Stimulated activated CD4-positive, alpha-beta T cell treated with anti-CD3 and anti-CD28 coated beads, Interleukin-1b, Interleukin-23, amount 100 ng/mL, for 4 hours (primary cell): ENCODE measurements around the gene CIAO3.
"Not testable (repeated sequence)": the region's sequence is repeated elsewhere in the genome, so short reads cannot be mapped to it uniquely, and the experiment has no call there.

ENCODE experiments used
- DNase-seq, 2 donors: peaks; one replicate each; pipeline ENCODE4 v3.0.0-alpha.2; 2020; ENCODE audit warnings: low read depth in 2 of 2

Gene CIAO3

DNA sequence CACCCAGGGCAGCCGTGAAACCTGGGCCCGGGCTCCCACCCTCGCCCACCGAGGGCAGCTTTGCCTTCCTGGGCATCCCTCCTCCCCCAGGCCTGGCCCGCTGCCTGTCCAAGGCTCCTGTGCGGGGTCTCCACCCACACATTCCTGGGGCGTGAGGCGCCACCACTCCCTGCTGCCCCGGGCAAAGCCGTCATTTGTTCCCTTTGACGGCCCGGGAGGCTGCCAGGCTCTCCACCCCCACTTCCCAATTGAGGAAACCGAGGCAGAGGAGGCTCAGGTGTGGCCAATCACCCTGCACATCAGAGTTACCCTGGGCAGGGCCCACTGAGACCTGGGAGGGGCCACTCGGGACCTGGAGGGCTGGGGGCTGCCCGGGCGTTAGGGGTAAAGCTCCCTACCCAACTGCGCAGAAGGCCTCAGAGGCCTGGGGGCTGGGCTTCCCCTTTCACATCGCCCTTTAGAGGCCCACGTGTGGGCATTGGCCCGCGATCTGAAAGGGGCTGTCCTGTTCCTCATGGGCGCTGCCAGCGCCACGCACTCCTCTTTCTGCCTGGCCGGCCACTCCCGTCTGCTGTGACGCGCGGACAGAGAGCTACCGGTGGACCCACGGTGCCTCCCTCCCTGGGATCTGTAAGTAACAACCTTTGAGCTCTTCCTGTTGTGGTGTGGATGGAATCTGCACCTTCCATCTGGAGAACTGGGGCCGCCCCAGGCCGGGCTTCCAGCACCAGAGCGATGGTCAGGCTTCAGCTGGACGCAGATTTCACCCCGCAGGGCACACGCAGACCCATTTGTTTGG, 19.9 kb upstream of the CIAO3 start, which contains the start of gene MSLN:
Gene MSLN, plus strand, starts transcription at position 190 of the 799 bp plus-strand sequence. CDS start 1,947 bp downstream, outside the sequence.
- no peak for DNase-seq

DNA sequence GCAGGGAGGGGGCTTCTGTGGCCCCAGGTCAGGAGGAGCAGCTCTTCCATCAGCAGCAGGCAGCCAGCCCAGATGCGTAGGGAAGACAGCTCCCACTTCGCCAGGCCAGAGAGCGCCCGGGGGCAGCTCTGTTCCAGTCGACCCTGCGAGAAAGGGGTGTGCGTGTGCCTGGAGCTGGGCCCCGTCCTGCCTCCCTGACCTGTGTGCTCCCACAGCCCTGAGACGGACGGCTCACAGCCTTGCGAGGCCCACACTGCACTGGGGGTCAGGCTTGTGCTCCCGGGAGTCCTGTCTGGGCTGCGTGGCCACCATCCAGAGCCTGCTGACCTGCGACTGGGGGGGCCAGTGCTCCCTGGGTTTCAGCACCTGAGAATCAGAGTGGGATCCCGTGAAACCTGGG, 19.3 kb upstream of the CIAO3 start:
- no peak for DNase-seq

DNA sequence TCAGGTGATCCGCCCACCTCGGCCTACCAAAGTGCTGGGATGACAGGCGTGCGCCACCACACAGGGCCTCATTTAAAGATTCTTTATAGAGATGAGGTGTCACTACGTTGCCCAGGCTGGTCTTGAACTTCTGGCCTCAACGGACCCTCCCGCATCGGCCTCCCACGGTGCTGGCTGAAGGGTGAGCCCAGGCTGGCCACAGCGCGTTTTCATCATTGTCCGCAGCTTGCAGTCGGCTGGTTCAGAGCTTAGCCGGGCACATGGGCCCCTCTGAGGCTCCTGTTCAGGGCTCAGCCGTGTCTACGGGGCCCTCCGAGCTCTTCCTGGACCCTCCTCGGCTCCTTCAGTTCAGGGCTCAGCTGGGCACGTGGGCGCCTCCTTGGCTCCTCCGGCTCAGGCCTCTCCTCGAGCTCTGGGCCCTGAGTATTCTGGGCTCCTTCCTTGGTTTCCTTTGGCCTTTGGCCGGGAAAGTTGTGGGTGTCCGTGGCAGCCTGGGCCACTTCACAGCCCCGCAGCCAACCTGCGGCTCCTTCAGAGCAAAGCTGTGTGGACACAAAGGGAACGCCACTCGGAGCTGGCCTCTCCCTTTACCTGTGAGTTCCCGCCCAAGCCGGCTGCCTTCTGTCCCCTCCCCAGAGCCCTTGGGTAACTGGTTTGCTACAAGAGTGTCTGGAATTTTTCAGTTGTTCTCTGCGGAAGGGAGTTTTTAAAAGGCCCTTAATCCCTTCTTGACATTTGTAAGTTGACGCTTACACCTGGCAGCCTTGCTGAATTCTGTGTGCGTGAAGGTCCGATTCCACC, 18.5 kb upstream of the CIAO3 start:
- DNase-seq, result no peak

DNA sequence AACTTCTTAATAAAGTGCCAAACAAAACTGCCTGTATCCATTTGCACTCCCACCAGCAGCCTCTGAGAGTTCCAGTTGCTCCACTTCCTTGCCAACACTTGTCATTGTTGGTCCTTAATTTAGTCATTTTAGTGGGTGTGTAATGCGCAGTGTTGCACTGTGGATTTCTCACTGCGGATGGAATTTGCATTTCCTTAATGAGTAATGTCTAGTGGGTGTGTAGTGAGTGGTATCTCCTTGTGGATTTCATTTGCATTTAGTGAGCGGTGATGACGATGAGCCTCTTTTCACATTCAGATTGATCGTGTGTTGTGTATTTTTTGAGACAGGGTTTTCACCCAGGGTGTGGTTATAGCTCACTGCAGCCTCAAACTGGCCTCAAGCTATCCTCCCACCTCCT, 15.6 kb upstream of the CIAO3 start:
- DNase-seq, result no peak

DNA sequence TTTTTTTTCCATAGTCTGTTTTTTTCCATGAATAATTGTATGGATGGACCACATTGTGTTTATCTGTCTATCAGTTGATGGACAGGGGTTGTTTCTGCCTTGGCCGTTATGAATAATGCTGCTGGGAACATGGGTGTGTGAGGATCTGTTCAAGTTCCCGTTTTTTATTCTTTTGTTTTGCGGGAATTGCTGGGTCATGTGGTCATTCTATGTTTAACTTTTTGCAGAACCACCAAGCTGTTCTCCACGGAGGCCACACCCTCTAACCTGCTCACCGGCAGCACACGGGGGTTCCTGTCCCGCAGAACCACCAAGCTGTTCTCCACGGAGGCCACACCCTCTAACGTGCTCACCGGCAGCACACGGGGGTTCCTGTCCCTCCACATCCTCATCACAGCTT, 13.9 kb upstream of the CIAO3 start:
- DNase-seq, result no peak

DNA sequence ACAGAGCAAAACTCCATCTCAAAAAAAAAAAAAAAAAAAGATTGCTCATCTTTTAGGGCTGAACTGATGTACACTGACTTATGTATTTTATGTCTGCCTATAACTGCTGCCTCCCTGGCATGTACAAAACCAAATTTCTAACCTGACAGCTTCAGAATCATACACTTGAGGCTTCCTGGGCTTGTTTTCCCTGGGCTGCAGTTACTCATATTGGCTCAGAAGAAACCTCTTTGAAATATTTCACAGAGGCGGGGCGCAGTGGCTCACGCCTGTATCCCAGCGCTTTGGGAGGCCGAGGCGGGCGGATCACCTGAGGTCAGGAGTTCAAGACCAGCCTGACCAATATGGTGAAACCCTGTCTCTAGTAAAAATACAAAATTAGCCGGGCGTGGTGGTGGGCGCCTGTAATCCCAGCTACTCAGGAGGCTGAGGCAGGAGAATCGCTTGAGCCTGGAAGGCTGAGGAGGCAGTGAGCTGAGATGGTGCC, 13.4 kb upstream of the CIAO3 start:
- DNase-seq, result not testable (repeated sequence)

DNA sequence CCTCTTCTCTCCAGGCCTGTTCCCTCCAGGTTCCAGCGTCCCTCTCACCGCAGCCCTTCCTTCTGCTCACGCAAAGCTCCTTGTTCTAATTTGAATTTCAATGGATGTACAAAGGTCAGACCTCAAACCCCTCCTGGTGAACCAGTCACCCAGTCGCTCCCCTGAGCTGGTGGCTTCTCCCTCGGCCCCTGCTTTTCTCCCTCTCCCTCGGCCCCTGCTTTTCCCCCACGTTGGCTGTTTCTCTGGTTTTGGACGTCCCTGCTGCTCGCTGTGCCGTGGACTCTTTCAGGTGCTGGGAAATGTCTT, 11.2 kb upstream of the CIAO3 start:
- DNase-seq, result no peak

DNA sequence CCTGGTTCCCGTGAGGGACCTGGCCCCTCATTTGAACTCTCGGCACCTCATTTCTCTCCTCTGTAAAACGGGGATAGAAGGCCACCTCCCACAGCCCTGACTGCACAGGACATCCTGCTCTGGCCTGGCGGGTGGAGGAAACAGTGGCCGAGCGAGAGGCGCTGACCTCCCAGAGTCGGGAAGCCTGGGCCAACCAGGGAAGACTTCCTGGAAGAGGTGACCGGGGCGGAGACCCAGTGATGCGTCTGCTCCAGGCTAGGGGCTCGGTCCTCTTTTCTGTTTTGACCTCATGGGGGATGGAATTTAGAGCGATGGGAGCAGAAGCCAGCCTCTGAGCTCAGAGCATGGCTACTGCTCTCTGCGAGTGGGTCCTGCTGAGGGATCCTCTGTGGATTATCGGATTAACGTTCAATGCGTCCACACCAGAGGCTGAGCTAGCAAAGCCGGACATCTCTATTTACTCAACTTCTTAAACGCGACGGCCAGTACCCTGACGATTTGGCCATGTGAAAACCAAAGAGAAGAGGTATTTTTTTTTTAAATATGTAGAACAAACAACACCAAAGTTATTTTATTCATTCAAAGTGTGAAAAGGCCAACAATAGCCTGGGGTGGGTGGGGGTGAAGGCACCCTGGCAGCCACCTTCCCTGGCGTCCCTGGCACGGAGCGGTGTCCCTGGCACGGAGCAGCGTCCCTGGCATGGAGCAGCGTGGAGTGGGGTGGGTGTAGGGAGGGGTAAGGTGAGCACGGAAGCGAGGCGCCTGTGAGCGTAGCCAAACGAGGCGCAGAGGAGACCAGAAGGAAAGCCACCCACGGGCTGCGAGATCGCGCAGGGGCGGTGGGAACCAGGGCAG, 10.6 kb upstream of the CIAO3 start:
- DNase-seq, result no peak

DNA sequence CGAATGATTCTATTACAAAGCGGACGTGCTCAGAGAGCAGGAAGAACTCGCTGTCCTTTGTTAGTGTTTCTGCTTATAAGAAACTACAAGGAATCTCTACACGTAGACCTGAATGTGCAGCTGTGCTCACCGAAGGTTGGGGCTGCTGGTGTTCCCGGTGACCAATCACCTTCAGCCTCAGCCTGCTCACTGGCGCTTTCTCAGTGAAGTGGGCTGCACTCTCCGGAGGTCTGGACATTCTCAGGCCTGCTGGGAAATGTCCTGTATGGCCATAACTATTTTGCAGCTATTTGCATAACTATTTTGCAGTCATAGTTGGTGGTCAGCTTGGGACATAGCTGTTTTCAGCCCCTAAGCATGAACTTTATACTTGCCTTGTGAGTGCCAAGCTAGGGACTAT, 9.7 kb upstream of the CIAO3 start:
- DNase-seq, result no peak

DNA sequence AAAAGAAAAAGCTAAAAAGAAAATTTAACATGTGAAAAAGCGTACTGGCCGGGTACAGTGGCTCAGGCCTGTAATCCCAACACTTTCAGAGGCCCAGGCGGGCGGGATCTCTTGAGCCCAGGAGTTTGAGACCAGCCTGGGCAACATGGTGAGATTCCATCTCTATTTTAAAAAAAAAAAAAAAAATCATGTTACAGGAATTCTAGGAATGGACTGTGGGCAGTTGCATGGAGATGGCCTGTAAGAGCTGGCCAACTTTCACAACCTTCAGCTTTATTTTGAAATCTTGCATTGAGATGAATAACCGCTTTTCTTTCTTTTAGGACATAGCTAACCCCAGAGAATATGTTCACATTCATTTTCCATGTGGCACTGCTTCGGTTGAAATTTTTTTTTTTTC, 8.2 kb upstream of the CIAO3 start:
- DNase-seq, result no peak

DNA sequence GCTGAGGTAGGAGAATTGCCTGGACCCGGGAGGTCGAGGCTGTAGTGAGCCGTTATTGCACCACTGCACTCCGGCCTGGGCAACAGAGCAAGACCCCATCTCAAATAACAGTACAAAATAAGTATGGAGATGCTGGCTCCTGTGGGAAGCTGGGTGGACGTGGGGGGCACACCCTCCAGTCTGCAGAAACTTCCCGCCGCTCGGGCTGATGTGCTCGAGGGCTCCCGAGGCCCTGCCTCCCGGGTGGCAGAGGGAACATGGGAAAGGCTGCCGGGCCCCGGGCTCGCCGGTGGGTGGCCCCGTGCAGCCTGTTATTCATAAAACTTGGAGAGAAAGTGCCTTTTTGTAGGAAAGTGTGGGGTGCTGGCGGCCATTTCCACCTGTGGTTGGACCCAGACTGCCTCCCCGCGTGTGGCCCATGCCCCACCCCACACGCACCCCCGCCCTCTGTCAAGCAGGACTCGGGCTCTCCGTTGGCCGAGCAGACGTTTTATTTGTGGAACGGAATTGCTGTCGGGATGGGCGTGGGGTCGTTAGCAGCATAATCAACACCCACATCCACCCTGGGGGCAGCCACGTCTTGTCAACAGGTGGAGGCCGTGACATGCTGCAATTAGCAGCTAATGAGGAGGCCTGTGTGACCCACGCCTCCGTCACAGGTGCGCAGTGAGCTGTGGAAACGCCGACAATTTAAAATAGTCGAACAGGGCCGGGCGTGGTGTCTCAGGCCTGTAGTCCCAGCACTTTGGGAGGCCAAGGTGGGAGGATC, 7.4 kb upstream of the CIAO3 start:
- DNase-seq, result no peak

DNA sequence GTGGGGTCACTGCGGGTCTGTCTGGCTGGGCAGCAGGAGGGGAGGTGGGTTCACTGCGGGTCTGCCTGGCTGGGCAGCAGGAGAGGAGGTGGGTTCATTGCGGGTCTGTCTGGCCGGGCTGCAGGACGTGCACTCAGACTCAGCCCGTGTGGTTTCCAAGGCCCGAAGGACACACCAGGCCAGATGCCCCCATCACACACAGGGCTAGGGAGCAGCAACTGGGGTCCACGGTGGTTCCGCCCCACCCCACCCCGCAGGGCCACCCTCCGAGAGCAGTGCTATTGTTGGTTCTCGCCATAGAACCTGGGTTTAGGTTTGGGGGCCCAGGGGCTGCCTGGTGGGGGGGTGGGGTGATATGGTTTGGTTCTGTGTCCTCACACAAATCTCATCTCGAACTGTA, 5.8 kb upstream of the CIAO3 start:
- no peak for DNase-seq

DNA sequence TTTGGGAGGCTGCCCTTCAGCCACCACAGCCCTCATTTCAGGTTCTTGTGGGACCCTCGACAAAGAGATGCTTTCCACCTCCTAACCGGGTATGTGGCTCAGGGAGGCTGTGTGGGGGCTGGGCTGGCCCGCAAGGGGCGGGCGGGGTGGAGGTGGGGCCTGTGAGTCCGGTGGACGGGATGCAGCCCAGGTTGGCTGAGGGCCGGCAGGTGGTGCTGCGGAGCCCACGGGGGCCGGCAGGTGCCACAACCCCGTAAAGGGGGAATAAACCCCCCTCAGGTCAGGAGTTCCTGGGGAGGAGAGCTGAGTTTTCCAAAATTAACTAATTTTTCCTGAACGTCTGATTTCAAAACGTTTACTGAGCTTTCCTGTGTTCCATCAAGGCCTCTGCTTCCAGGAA, 4.9 kb upstream of the CIAO3 start:
- no peak for DNase-seq

DNA sequence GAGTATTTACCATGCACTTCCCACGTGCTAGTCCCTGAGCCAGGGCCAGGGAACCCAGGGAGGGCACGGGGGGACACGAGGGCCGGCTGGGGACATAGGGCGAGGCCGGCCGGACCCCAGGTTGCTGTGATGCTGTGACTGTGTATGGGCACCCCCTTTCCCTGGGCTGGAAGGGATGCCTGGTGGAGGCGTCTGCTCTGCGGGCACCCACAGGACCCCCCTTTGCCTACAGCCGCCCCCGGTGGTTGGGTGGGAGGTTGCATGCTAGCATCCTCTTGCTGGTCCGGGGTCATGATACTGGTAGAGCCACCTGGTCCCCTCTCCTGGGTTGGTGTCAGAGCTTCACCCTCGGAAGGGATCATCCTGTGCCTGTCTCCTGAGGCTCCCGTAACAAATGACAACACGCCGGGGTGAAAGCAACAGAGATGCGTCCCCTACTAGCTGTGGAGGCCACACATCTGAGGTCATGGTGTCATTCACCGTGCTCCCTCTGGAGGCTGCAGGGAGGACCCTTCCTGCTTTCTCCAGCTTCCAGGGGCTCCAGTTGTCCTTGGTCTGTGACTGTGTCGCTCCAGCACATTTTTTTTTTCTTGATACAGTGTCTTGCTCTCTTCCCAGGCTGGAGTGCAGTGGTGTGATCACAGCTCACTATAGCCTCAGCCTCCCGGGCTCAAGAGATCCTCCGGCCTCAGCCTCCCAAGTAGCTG, 3.1 kb upstream of the CIAO3 start:
- DNase-seq, result no peak

DNA sequence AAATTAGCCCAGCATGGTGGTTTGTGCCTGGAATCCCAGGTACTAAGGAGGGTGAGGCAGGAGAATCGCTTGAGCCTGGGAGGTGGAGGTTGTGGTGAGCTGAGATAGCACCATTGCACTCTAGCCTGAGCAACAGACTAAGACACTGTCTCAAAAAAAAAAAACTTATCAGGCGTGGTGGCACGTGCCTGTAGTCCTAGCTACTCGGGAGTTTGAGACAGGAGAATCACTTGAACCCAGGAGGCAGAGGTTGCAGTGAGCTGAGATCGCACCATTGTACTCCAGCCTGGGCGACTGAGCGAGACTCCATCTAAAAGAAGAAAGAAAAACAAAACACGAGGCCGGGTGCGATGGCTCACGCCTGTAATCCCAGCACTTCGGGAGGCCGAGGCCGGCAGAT, 2.1 kb upstream of the CIAO3 start:
- not testable (repeated sequence) for DNase-seq

DNA sequence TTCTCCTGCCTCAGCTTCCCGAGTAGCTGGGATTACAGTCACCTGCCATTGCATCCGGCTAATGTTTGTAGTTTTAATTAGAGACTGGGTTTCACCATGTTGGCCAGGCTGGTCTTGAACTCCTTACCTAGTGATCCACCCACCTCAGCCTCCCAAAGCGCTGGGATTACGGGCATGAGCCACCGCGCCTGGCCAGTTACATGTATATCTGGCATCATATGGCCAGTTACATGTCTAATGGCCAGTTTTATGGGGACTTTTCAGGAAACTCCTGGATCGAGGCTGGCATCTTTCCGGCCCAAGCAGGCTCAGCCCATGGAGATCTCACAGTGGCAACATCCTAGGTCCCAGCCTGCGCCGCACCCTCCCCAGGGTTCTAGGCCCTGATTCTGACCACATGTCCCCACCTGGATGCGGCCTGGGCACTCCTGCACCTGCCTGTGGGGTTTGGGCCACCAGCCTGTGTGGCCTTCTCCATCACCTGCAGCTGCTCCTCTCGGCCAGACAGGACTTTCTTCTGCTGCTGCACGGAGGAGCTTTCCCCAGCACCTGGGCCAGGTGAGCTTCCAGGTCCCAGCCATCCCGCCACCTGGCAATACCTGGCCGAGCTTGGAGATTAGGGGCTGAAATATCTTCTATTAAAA, 1.3 kb upstream of the CIAO3 start:
- DNase-seq, result no peak

DNA sequence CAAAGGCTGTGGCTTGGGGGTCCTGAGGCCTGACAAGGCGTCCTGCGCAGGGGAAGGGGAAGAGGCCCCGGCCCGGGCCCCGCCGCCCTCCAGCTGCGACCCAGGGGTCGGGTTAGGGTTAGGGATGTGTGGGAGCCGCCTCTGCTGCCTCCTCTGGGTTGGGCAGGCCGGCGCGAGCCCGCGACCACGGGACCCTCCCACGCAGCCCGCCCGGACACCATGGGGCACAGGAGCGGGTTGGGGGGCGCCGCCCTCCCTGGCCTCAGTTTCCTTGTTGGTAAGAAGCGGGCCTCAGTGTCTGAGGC, 386 bp downstream of the CIAO3 start:
- DNase-seq, result no peak

DNA sequence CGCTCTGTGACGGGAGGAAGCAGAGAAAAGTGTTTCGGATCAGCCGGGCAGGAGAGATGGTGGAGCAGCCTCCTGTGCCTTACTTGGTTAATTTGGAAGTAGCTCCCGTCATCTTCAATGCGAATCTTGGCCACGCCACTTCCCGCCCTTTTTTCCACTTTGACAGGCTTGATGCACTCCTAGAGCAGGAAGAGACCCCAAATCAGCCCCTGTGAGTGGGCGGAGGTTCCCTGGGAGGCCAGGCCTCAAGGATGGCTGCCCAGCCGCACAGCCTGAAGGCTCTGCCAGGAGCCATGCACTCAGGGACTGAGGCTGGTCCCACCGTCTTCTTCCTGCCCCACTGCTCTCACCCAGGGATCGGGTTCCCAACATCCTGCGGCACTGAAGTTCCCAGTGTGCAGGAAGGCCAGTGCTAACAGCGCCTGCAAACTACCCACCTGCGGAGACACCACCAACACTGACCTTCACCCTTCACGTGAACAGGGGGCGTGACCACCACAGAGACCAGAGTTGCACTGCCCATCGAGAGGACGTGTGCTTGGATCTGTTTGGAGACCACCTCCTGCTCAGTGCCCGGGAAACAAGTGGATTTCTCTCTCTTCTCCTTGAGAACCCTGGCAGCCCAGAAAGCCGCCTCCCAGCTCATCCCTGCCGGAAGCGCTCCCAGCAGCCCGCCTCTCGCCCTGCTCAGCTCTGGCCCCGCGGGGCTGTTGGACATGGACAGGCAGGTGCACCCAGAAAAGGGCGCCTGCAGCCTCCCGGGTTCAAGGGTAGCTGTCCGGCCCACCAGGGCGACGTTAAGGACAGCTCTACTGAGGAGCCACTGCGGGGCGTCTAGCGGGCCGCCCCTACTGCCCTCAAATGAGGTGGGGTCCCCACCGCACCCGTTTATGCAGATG, 988 bp downstream of the CIAO3 start:
- DNase-seq, result no peak

DNA sequence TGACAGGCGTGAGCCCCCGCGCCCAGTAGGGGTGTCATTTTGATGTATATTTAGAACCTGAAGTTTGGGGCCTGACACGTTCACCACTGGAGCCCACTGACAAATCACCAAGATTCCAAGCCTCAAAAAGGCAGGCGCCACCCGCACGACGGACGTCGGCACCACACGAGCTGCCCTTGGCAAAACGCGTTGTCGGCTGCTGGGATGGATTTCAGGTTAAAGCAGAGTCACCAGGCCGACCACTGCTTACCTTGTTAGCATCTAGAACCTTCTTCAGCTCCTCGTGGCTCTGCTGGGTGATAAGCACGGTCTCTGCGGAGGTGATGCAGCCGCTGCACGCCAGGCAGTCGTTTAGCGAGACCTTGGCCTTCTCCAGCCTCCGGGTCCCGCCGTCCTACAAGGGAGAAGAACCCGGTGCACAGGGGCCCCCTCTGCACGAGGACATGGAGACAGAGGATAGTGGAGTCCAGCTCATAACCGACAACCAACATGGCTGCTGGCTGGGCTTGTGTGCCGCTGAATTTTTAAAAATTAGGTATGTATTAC, 3.8 kb downstream of the CIAO3 start:
- DNase-seq, result no peak
